ENCODE results near the gene ACTR2.

Gene ACTR2

DNA sequence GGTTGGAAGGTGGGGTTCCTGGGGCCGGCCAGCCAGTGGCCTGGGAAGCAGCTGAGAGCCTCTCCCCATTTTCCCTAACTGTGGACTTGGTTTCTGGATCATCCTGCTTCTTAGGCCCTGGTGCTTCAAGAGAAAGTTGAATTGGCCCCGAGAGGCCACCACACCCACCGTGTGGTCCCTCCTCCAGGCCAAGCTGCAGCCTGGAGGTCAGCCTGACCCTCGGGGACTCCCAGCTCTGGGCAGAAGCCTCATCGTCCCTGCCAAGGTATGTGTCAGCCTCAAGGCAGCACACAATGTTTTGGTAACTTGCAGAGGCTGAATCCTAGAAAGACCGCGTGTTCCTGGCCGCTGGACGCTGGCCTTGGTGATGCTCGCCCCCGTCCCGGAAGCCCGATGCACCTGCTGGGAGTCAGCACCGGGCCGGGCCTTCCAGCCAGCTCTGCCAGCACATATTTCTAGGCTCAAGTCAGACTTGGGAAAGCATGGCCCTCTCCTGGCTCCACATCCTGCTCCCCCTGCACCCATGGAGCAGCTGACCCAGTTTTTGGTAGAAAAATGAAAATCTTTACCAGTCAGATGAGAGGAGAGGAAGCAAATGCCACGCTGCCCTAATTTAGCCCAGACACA lies 72.6 kb downstream of the ACTR2 start:
- TF ChIP-seq, protein P1, sequence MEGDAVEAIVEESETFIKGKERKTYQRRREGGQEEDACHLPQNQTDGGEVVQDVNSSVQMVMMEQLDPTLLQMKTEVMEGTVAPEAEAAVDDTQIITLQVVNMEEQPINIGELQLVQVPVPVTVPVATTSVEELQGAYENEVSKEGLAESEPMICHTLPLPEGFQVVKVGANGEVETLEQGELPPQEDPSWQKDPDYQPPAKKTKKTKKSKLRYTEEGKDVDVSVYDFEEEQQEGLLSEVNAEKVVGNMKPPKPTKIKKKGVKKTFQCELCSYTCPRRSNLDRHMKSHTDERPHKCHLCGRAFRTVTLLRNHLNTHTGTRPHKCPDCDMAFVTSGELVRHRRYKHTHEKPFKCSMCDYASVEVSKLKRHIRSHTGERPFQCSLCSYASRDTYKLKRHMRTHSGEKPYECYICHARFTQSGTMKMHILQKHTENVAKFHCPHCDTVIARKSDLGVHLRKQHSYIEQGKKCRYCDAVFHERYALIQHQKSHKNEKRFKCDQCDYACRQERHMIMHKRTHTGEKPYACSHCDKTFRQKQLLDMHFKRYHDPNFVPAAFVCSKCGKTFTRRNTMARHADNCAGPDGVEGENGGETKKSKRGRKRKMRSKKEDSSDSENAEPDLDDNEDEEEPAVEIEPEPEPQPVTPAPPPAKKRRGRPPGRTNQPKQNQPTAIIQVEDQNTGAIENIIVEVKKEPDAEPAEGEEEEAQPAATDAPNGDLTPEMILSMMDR (IDR thresholded peaks at IDR 0.05; ENCODE audit: low read depth, low read length), result no peak
- H3K4me3 ChIP-seq (ENCODE audit: low read depth, low read length), result peak overlapping the region; percentile 21; the same call in 1 of the 2 replicates

DNA sequence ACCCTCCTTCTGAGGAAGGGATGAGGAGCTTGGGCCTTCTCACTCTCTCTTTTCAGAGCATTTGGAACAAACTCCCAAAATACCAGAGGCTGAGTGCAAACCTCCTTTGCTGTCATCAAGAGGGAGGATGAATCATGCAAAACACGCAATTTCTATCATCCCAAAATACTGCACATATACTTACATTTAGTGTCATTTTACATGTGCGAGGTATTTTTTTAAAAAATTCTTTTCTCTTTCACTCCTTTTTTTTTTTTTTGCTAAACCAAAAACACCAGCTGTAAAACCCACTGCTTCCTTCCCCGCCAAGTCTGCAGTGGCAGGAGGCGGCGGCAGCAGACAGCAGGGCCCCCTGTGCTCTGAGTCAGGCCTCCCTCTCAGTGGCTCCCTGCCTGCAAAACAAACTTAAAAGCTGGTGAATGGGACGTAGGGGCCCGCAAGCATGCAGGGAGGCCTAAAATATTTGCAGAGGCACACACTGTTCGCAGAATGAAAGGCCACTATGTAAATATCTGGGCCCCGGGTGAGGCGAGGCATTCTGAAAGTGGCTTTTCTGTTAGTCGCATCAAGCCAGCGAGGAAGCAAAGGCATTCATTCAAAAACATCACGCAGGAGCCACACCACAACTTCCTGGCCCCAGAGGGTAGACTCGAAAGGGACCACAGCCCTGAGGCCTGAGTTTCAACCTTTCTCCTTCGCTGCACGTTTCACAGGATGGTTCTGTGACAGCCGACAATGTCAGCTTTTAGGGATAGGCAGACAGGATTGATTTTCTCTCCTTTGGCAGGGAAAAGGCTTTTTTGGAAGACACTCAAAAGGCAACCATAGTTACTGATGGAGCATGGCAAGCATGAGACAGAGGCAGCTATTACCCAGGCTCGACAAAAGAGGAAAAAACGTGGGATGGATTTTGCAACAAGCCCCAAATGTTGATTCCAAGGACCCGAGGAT lies 73.4 kb downstream of the ACTR2 start:
- TF ChIP-seq, protein P1 (IDR thresholded peaks at IDR 0.05; ENCODE audit: low read depth, low read length), result no peak
- H3K4me3 ChIP-seq (ENCODE audit: low read depth, low read length), result peak overlapping the region; percentile 50

DNA sequence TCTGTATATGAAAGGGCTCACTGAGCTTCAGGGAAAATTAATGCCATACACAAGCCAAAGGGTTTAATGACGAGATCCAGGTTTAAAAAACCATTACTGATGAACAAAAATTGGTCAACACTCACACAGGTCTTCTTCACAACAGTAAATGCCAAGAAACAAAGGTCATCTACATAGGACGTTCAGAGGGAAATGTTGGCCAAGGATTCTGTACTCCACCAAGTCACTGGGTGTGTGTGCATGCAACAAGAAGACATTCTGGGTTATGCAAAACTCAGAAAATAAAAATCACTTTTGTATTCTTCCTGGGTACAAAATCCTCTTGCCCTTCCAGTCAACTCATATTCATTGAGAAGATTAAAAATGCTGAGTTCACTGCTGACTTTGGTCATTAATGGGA lies 78.3 kb downstream of the ACTR2 start:
- TF ChIP-seq, protein P1 (IDR thresholded peaks at IDR 0.05; ENCODE audit: low read depth, low read length), result no peak
- no peak overlapping the region for H3K4me3 ChIP-seq (ENCODE audit: low read depth, low read length)

DNA sequence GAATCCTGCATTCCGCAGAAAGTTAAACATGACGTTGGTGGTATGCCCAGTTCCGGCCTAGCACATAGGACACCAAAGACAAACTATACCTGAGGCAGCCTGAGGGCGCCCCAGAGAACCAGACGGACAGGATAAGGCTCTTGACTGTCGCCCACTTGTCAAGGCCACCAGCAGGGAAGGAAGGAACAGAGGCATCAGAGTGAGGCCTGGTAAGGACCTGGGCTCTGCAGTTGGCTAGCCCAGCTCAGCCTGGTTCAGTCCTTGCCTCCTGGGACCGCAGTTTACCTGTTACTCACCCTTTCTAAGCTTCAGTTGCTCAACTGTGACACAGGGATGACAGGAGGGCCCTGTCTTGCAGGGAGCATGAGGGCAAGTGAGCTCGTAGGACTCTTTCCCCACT lies 82.1 kb downstream of the ACTR2 start:
- TF ChIP-seq, protein P1 (IDR thresholded peaks at IDR 0.05; ENCODE audit: low read depth, low read length), result no peak
- H3K4me3 ChIP-seq (ENCODE audit: low read depth, low read length), result no peak overlapping the region

DNA sequence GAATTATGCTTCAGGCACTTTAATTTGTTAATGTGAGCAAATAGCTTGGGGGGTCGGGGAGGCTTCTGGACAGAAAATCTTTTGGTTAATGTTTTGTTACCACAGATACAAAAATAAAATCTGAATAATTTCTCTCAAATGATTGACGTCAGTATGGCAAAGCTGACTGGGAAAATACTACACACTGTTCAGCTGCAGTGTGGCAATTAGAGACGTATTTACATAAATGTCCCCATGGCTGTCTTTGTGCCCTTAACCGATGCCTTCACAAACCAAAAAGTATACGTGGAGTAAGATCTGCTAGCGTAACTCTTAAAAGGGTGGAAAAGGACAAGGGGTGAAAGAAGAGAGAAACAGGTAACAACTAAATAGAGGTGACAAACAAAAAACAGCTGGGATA lies 83.4 kb downstream of the ACTR2 start:
- TF ChIP-seq, protein P1 (IDR thresholded peaks at IDR 0.05; ENCODE audit: low read depth, low read length), result no peak

DNA sequence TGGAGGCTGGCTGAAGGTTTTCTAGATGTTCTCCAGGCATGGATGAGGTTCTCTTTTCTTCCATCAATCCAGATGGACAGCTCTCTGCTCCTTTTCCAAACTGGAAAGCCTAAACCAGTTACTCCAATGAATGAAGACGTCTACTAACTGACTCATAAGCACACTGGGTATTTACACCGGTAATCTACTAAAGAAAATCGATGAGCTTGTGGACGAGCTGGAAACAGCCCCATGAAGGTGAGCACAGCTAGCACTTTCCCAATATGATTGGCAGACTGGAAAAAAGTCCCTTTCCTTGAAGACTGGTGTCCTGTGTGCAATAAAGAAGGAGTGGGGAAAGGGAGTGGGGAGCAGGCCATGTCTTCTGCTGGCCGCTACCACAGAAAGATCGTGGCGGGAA lies 84.0 kb downstream of the ACTR2 start:
- TF ChIP-seq, protein P1 (IDR thresholded peaks at IDR 0.05; ENCODE audit: low read depth, low read length), result no peak

More for the DNA sequence above, 83.4 kb downstream of the ACTR2 start:
- no peak overlapping the region for H3K4me3 ChIP-seq (ENCODE audit: low read depth, low read length)

More for the DNA sequence above, 84.0 kb downstream of the ACTR2 start:
- no peak overlapping the region for H3K4me3 ChIP-seq (ENCODE audit: low read depth, low read length)
